Prostate gland (tissue), 2 donors: ENCODE results near the gene SLFN12L.

ENCODE experiments used
- CTCF ChIP-seq, 4 experiments: fragments of 200-600 bp in 2 of 4; fragments of 450-650 bp in 2 of 4; sonication (generic) in 2 of 4; IDR thresholded peaks; 1 replicate in 3 of 4; 2 replicates in 1 of 4; pipeline ENCODE4 v1.5.1; 2016 to 2019; ENCODE audit warnings: antibody characterized with exemption in 4 of 4, mild to moderate bottlenecking in 2 of 4, moderate library complexity in 2 of 4
- POLR2A ChIP-seq: fragments of 450-650 bp; IDR thresholded peaks from one replicate; pipeline ENCODE4 v1.6.1; 2016; ENCODE audit warnings: antibody characterized with exemption, mild to moderate bottlenecking

GRCh38 chr17:35510052-35510451, 27.4 kb downstream of the SLFN12L start:
- no peak for TF ChIP-seq POLR2A
- no peak for TF ChIP-seq CTCF (IDR thresholded peaks at IDR 0.05)
